ENCODE results near the gene ENTPD6. TPM values are rescaled to one million over a fixed set of nuclear protein-coding genes. Genes with fewer than 3 reads are reported as not detected.

The ENTPD6 gene
- total and polyA plus RNA-seq, 2 of the 4 experiments (the other 2 are of a cell fraction), result 61.1 to 98.6 TPM

DNA sequence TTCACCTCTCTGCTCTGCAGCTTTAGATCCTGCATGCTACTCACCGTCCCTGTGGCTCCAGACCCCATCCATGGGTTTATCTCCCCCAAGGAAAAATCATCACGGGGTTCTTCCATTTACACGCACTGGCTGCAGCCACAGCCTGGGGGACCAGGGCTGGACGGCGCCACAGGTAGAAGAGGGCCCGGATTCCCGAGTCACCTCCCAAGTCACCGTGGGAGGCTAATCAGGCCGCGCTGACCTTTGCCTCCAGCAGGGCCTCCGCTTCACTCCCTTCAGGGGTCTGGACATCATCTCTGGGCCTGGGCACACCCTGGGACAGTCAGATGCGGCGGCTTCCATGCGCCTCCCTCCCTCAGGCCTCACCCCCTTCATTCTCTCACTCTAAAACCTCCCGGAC, 47.8 kb upstream of the ENTPD6 start:
- no peak overlapping the region for H3K18ac ChIP-seq (ENCODE audit: low read depth, low read length)
- no peak for ATAC-seq (ENCODE audit: low read depth)
- H3K79me1 ChIP-seq (ENCODE audit: low read depth in 1 of 2, low read length in 2 of 2), result no peaks in the 10 kb centered on the region
- H2AFZ ChIP-seq (replicated peaks; ENCODE audit: low read length, poor library complexity), result peak overlapping the region; percentile 75
- H2BK20ac ChIP-seq (ENCODE audit: low read depth, low read length), result no peak overlapping the region
- H3K14ac ChIP-seq (replicated peaks; ENCODE audit: low read depth, low read length), result no peak overlapping the region
- TF ChIP-seq, protein P1, sequence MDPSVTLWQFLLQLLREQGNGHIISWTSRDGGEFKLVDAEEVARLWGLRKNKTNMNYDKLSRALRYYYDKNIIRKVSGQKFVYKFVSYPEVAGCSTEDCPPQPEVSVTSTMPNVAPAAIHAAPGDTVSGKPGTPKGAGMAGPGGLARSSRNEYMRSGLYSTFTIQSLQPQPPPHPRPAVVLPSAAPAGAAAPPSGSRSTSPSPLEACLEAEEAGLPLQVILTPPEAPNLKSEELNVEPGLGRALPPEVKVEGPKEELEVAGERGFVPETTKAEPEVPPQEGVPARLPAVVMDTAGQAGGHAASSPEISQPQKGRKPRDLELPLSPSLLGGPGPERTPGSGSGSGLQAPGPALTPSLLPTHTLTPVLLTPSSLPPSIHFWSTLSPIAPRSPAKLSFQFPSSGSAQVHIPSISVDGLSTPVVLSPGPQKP (IDR thresholded peaks at IDR 0.05; ENCODE audit: borderline replicate concordance, low read depth, low read length), result no peak
- TF ChIP-seq SMC3 (IDR thresholded peaks at IDR 0.05; ENCODE audit: low read depth, low read length) (no peak), CHD1 (IDR thresholded peaks at IDR 0.05; ENCODE audit: low read depth, low read length) (no peak)
- H3K27me3 ChIP-seq (ENCODE audit: control insufficient read depth, insufficient read depth, low read length), result peaks cover 57% of the 10 kb centered on the region
- H3K9me3 ChIP-seq (ENCODE audit: control insufficient read depth, insufficient read depth, low read length), result no peaks in the 10 kb centered on the region; the same call in 1 of the 2 replicates
- DNase-seq, result no peak
- no peak overlapping the region for H4K91ac ChIP-seq (ENCODE audit: insufficient read depth, low read depth, low read length)
- dilution Hi-C loops (cut with HindIII; ENCODE audit: low sequenced_read_pairs, unreplicated experiment), result no loop called here
- H3K36me3 ChIP-seq (ENCODE audit: control insufficient read depth, insufficient read depth, low read length), result no peaks in the 10 kb centered on the region
- H3K27ac ChIP-seq (ENCODE audit: insufficient read depth, low read length), result no peak overlapping the region
- ChIA-PET POLR2A (ENCODE audit: unreplicated experiment) (no interaction called here), CTCF (no interaction called here)
- H3K23ac ChIP-seq (ENCODE audit: low read depth, low read length), result no peak overlapping the region
- no peak overlapping the region for H4K8ac ChIP-seq (ENCODE audit: low read depth in 2 of 2, low read length in 2 of 2)
- no peaks in the 10 kb centered on the region; the same call in 1 of the 2 replicates for H4K20me1 ChIP-seq (ENCODE audit: insufficient read depth, low read length)
- H3K4ac ChIP-seq (ENCODE audit: low read depth, low read length), result no peak overlapping the region
- H3K4me2 ChIP-seq (ENCODE audit: low read depth, low read length), result no peak overlapping the region
- no peak overlapping the region for H3K9ac ChIP-seq (ENCODE audit: low read depth, low read length)
- H3K56ac ChIP-seq (ENCODE audit: extremely low read depth, insufficient read depth, low read length), result no peak overlapping the region
- H2AK9ac ChIP-seq (replicated peaks; ENCODE audit: low read depth, low read length, poor library complexity), result no peak overlapping the region
- WGBS, 2 experiments (ENCODE audit: extremely low coverage in 2 of 2, insufficient read length in 1 of 2), result 100% methylated on average over 1 of the region's 15 CpGs; no CpG with 5 or more reads in 1 of the 2 experiments
- H3K4me1 ChIP-seq (ENCODE audit: control insufficient read depth, insufficient read depth, low read length), result peaks cover 2% of the 10 kb centered on the region; the same call in 1 of the 2 replicates
- no peak overlapping the region for H2AK5ac ChIP-seq (ENCODE audit: low read depth, low read length)
- H4K5ac ChIP-seq (ENCODE audit: low read depth, low read length), result no peak overlapping the region
- no TSS peak for BruUV-seq (replicated peaks)
- no peak overlapping the region for H3K4me3 ChIP-seq (ENCODE audit: insufficient read depth, low read depth, low read length)
- H2BK120ac ChIP-seq (ENCODE audit: low read depth, low read length), result no peak overlapping the region
- no peak overlapping the region for H2BK5ac ChIP-seq (ENCODE audit: low read depth, low read length, poor library complexity, severe bottlenecking)
- in situ Hi-C loops (cut with MboI; ENCODE audit: low sequenced_read_pairs), result no loop called here
- H3K9me1 ChIP-seq (ENCODE audit: insufficient read depth, low read length), result no peaks in the 10 kb centered on the region
- intact Hi-C loops (cut with micrococcal nuclease), result no loop called here
- no peak overlapping the region for H2BK15ac ChIP-seq (ENCODE audit: low read depth, low read length)

Measured in IMR-90 (cell line).